HCT116 (cell line): ENCODE results near the gene SRRM2. TPM values are rescaled to one million over a fixed set of nuclear protein-coding genes. Genes with fewer than 3 reads are reported as not detected.

Experiments
- ATAC-seq: fragments of 200-7000 bp; cut with Tn5 transposase; 2 replicates; pipeline ENCODE4 v1.9.1; 2020; ENCODE audit warnings: mild to moderate bottlenecking, moderate library complexity
- BruUV-seq: library from RNA; stranded (reverse); fragments of 400-500 nt; replicated peaks from 2 replicates; lab custom pipeline; 2021; lab: Mats Ljungman, UMichigan
- CTCF ChIA-PET: fragments of 300-600 bp; sonication (Branson Sonifier 250); formaldehyde crosslinking; loops from one replicate; lab custom pipeline; 2021; ENCODE audit warnings: antibody characterized with exemption; lab: Charles Lee
- POLR2A ChIA-PET: fragments of 300-600, 350-600 bp; sonication (Branson Sonifier 250); formaldehyde crosslinking; loops from one replicate; lab custom pipeline; 2021; ENCODE audit warnings: antibody characterized with exemption; lab: Charles Lee
- RAD21 ChIA-PET, 2 experiments: fragments of 300-600 bp; sonication (Branson Sonifier 250); formaldehyde crosslinking; loops; one replicate each; lab custom pipeline; 2023; ENCODE audit warnings: low total read pairs in 2 of 2; ENCODE audit not compliant: uncharacterized antibody in 2 of 2, unreplicated experiment in 2 of 2, low non-redundant PET in 1 of 2; lab: Charles Lee
- DNase-seq: peaks from one replicate; pipeline ENCODE4 v3.0.0-alpha.2; 2010; ENCODE audit warnings: low read depth, low spot score
- H2AFZ ChIP-seq: fragments of 200-600 bp; shearing (Covaris generic), sonication (generic); 2 replicates; pipeline ENCODE4 v1.6.1; 2017; ENCODE audit warnings: low read depth, mixed run types, mixed read lengths, antibody characterized with exemption, low read length; ENCODE audit not compliant: poor library complexity, severe bottlenecking
- H3K27ac ChIP-seq: 2 replicates; pipeline ENCODE4 v1.5.1; 2012; ENCODE audit warnings: low read depth, low read length
- H3K27me3 ChIP-seq: fragments of 200-600 bp; sonication (generic); 2 replicates; pipeline ENCODE4 v1.6.1; 2016; ENCODE audit warnings: mixed run types, low read length, mixed read lengths; ENCODE audit not compliant: insufficient read depth
- H3K36me3 ChIP-seq, 2 experiments: fragments of 200-500 bp in 1 of 2; fragments of 200-600 bp in 1 of 2; sonication (Bioruptor generic) in 1 of 2; sonication (generic) in 1 of 2; 2 replicates each; pipeline versions ENCODE4 v1.5.1 to v1.6.1; 2014 to 2016; ENCODE audit warnings: low read length in 2 of 2, inconsistent platforms in 1 of 2, mixed read lengths in 1 of 2, mixed run types in 1 of 2; ENCODE audit not compliant: insufficient read depth in 2 of 2, control insufficient read depth in 1 of 2
- H3K4me1 ChIP-seq, 2 experiments: fragments of 200-600 bp in 1 of 2; sonication (generic) in 1 of 2; 2 replicates each; pipeline versions ENCODE4 v1.5.1 to v1.6.1; 2012 to 2017; ENCODE audit warnings: low read length in 2 of 2, inconsistent platforms in 1 of 2, mild to moderate bottlenecking in 1 of 2, mixed read lengths in 1 of 2, mixed run types in 1 of 2, moderate library complexity in 1 of 2; ENCODE audit not compliant: insufficient read depth in 2 of 2, control insufficient read depth in 1 of 2
- H3K4me2 ChIP-seq: fragments of 200-600 bp; sonication (generic); 2 replicates; pipeline ENCODE4 v1.6.1; 2017; ENCODE audit warnings: mixed run types, low read length, mixed read lengths
- H3K4me3 ChIP-seq, 2 experiments: fragments of 200-600 bp in 1 of 2; sonication (generic) in 1 of 2; replicated peaks in 1 of 2; 2 replicates each; pipeline ENCODE4 v1.5.1; 2011 to 2016; ENCODE audit warnings: low read length in 2 of 2, control low read depth in 1 of 2, low read depth in 1 of 2, mild to moderate bottlenecking in 1 of 2, mixed read lengths in 1 of 2, mixed run types in 1 of 2
- H3K79me2 ChIP-seq: fragments of 200-600 bp; sonication (generic); 2 replicates; pipeline ENCODE4 v1.6.1; 2017; ENCODE audit warnings: mild to moderate bottlenecking, mixed run types, low read length, moderate library complexity, mixed read lengths; ENCODE audit not compliant: insufficient read depth
- H3K9ac ChIP-seq: fragments of 200-600 bp; sonication (generic); 2 replicates; pipeline ENCODE4 v1.6.1; 2016; ENCODE audit warnings: low read length, mixed read lengths
- H3K9me2 ChIP-seq: fragments of 200-600 bp; sonication (generic), shearing (Covaris generic); 2 replicates; pipeline ENCODE4 v1.6.1; 2017; ENCODE audit warnings: mixed run types, mild to moderate bottlenecking, moderate library complexity; ENCODE audit not compliant: insufficient read depth
- H3K9me3 ChIP-seq, 2 experiments: fragments of 200-500 bp in 1 of 2; fragments of 200-600 bp in 1 of 2; sonication (Bioruptor generic) in 1 of 2; sonication (generic) in 1 of 2; 2 replicates each; pipeline ENCODE4 v1.6.1; 2014 to 2017; ENCODE audit warnings: low read length in 2 of 2, mixed read lengths in 2 of 2, inconsistent platforms in 1 of 2, low read depth in 1 of 2, mild to moderate bottlenecking in 1 of 2, mixed run types in 1 of 2, moderate library complexity in 1 of 2; ENCODE audit not compliant: control insufficient read depth in 1 of 2, insufficient read depth in 1 of 2
- H4K20me1 ChIP-seq: fragments of 200-600 bp; sonication (generic), shearing (Covaris generic); 2 replicates; pipeline ENCODE4 v1.6.1; 2017; ENCODE audit warnings: mixed run types, mild to moderate bottlenecking, moderate library complexity; ENCODE audit not compliant: insufficient read depth
- EGR1 ChIP-seq: IDR thresholded peaks from 2 replicates; pipeline ENCODE4 v1.6.1; 2012; ENCODE audit warnings: low read depth
- EZH2 ChIP-seq: fragments of 200-600 bp; sonication (generic); IDR thresholded peaks from 2 replicates; pipeline ENCODE4 v1.6.1; 2017; ENCODE audit warnings: antibody characterized with exemption, mixed run types
- EZH2phosphoT487 ChIP-seq: fragments of 200-600 bp; IDR thresholded peaks from 2 replicates; pipeline ENCODE4 v1.6.1; 2018; ENCODE audit warnings: antibody characterized with exemption, borderline replicate concordance
- FOSL1 ChIP-seq: IDR thresholded peaks from 2 replicates; pipeline ENCODE4 v1.6.1; 2012; ENCODE audit warnings: low read depth
- JUND ChIP-seq: IDR thresholded peaks from 2 replicates; pipeline ENCODE4 v1.6.1; 2012
- MAX ChIP-seq: IDR thresholded peaks from 2 replicates; pipeline ENCODE4 v1.6.1; 2012
- POLR2AphosphoS5 ChIP-seq: IDR thresholded peaks from 2 replicates; pipeline ENCODE4 v1.6.1; 2011; ENCODE audit warnings: mild to moderate bottlenecking, low read depth, low read length, moderate library complexity
- RAD21 ChIP-seq: IDR thresholded peaks from 2 replicates; pipeline ENCODE4 v1.6.1; 2012; ENCODE audit warnings: low read depth, mild to moderate bottlenecking
- REST ChIP-seq: IDR thresholded peaks from 2 replicates; pipeline ENCODE4 v1.6.1; 2012; ENCODE audit warnings: low read depth
- SP1 ChIP-seq: IDR thresholded peaks from 2 replicates; pipeline ENCODE4 v1.6.1; 2012; ENCODE audit warnings: low read depth
- SRF ChIP-seq: IDR thresholded peaks from 2 replicates; pipeline ENCODE4 v1.6.1; 2012; ENCODE audit warnings: low read depth
- TCF7L2 ChIP-seq: IDR thresholded peaks from 2 replicates; pipeline ENCODE4 v1.7.0; 2011; ENCODE audit warnings: borderline replicate concordance, inconsistent platforms; ENCODE audit not compliant: insufficient read depth, insufficient read length; ENCODE audit errors: extremely low read depth
- YY1 ChIP-seq: IDR thresholded peaks from 2 replicates; pipeline ENCODE4 v1.6.1; 2011; ENCODE audit warnings: low read length, low read depth, moderate library complexity, mild to moderate bottlenecking; ENCODE audit not compliant: insufficient replicate concordance; ENCODE audit errors: extremely low read depth
- ZFX ChIP-seq: fragments of 450-650 bp; IDR thresholded peaks from 2 replicates; pipeline ENCODE4 v1.6.1; 2017
- intact Hi-C: fragments of 100-400 bp; cut with micrococcal nuclease; formaldehyde crosslinking; loops from 2 replicates; pipeline ENCODE4 v1.10.0; 2022
- total RNA-seq: library from RNA; stranded (reverse); gene quantifications from one replicate; pipeline ENCODE4 v1.2.1, GENCODE V29; 2021; ENCODE audit not compliant: unreplicated experiment
- TF ChIP-seq, protein P1 (sequence below): IDR thresholded peaks from 2 replicates; pipeline ENCODE4 v1.6.1; 2012

SRRM2 gene
- total RNA-seq, 1 experiment from 2014 or later: 541 TPM

DNA sequence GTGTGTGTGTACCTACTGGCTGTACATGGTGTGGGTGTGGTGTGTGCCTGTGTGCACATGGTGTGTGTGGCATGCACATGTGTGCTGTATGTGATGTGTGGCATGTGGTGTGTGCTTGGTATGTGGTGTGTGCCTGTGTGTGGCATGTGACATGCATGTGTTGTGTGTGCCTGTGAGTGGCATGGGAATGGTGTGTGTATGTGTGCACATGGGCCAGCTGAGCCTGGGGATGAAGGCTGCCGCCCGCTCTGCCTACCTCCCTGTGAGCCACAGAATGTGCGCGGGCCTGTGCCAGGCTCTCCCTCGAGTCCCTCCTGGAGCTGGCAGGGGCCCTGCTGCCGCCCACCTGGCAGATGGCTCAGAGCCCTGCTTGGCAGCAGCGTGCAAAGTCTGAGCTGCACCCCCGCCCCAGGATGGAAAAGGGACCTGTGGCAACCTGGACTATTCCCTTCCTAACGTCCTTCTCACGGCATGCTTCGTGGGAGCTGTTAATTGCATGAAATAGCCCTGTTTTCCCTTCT, 41.7 kb upstream of the SRRM2 start (continued):
- TF ChIP-seq REST: no peak
- no peak for TF ChIP-seq ZFX

DNA sequence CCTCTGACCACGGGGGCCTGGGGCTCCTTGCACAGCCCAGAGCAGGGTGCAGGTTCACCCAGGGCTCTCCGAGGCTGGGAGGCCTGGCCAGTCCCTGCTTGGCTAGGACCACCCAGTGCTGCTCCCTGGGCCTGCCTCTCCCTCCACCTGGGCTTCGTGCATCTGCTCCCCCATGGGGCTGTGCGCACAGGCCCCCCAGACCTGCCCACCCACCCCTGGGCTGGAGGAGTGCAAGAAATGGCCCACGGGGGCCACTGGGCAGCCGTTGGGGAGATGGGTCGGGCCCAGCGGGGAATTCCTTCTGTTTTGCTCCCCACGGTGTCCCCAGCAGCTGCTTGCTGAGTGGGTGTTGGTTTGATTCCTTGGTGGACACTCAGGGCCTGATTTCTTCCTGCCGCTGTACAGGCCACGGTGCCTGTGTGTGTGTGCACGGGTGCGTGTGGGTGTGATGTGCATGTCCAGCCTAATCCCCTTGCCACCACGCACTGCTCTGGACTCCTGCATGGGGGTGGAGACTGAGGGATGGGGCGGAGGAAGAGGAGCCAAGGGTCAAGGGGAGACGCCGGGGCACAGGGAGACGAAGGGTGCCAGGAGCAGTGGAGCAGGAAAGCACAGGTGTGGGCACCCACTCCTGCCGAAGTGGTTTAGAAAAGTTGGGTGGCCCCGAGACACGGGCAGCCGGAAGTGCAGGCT, 40.9 kb upstream of the SRRM2 start:
- Histone ChIP-seq H3K9me2 (no peaks in the 10 kb centered on the region), H3K4me2 (no peak overlapping the region), H3K36me3 (0 out of 4 replicates have a peak, but pooled peaks cover 3 to 4% of the 10 kb centered on the region in 2 experiments), H4K20me1 (no peaks in the 10 kb centered on the region), H2AFZ (no peak overlapping the region), H3K79me2 (no peaks in the 10 kb centered on the region), H3K4me3 (no peak overlapping the region), H3K4me1 (no peaks in the 10 kb centered on the region), H3K9me3 (no peaks in the 10 kb centered on the region), H3K27ac (no peak overlapping the region), H3K27me3 (no peaks in the 10 kb centered on the region), H3K9ac (no peak overlapping the region)
- ChIA-PET CTCF (no interaction called here), RAD21 (no interaction called here), POLR2A (no interaction called here)
- ATAC-seq: peak; percentile 17; the same call in 1 of the 2 replicates
- intact Hi-C loops: no loop called here
- BruUV-seq: no TSS peak
- DNase-seq: no peak
- TF ChIP-seq JUND (no peak), ZFX (no peak), SRF (no peak), RAD21 (no peak), MAX (no peak), EZH2phosphoT487 (no peak), REST (no peak), SP1 (no peak), EGR1 (no peak), POLR2AphosphoS5 (no peak), FOSL1 (no peak), EZH2 (no peak), YY1 (no peak), TCF7L2 (no peak)
- TF ChIP-seq, protein P1, sequence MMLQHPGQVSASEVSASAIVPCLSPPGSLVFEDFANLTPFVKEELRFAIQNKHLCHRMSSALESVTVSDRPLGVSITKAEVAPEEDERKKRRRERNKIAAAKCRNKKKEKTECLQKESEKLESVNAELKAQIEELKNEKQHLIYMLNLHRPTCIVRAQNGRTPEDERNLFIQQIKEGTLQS: no peak
